Astrocyte (in vitro differentiated cells and primary cell): ENCODE measurements around the gene KIAA0232. TPM values are rescaled to one million over a fixed set of nuclear protein-coding genes. Genes with fewer than 3 reads are reported as not detected.

Experiments used
- DNase-seq: peaks from one replicate; pipeline ENCODE4 v3.0.0-alpha.2; 2010; ENCODE audit warnings: low read depth
- FAIRE-seq: peaks from 2 replicates; lab custom pipeline; 2011; peaks lifted over from hg19 to GRCh38; lab: Jason Lieb, UNC
- H2AFZ ChIP-seq: 2 replicates; pipeline ENCODE4 v1.6.0; 2012; ENCODE audit warnings: low read depth, low read length, inconsistent platforms
- H3K27ac ChIP-seq: 2 replicates; pipeline ENCODE4 v1.5.1; 2011; ENCODE audit warnings: low read depth, low read length, inconsistent platforms
- H3K27me3 ChIP-seq: 2 replicates; pipeline ENCODE4 v1.6.0; 2011; ENCODE audit warnings: low read length, inconsistent platforms; ENCODE audit not compliant: insufficient read depth
- H3K36me3 ChIP-seq: 2 replicates; pipeline ENCODE4 v1.5.1; 2011; ENCODE audit warnings: low read length, inconsistent platforms; ENCODE audit not compliant: insufficient read depth
- H3K4me1 ChIP-seq: 2 replicates; pipeline ENCODE4 v1.5.1; 2011; ENCODE audit warnings: low read length, inconsistent platforms; ENCODE audit not compliant: insufficient read depth
- H3K4me2 ChIP-seq: 2 replicates; pipeline ENCODE4 v1.6.0; 2012; ENCODE audit warnings: low read length, inconsistent platforms
- H3K4me3 ChIP-seq: 2 replicates; pipeline ENCODE4 v1.5.1; 2011; ENCODE audit warnings: low read depth, mild to moderate bottlenecking, low read length, inconsistent platforms; ENCODE audit not compliant: insufficient read depth
- H3K79me2 ChIP-seq: 2 replicates; pipeline ENCODE4 v1.6.0; 2012; ENCODE audit warnings: mild to moderate bottlenecking, low read length, inconsistent platforms; ENCODE audit not compliant: insufficient read depth
- H3K9ac ChIP-seq: 2 replicates; pipeline ENCODE4 v1.6.0; 2012; ENCODE audit warnings: mild to moderate bottlenecking, low read length, inconsistent platforms
- H3K9me3 ChIP-seq: 2 replicates; pipeline ENCODE4 v1.5.1; 2012; ENCODE audit warnings: low read depth, mild to moderate bottlenecking, low read length, inconsistent platforms; ENCODE audit not compliant: insufficient read depth
- H4K20me1 ChIP-seq: 2 replicates; pipeline ENCODE4 v1.6.0; 2012; ENCODE audit warnings: low read length, inconsistent platforms; ENCODE audit not compliant: insufficient read depth
- H3K27ac Mint-ChIP-seq: one replicate; pipeline ENCODE4 v1.8.0; 2021; ENCODE audit warnings: mild to moderate bottlenecking, mixed read lengths; ENCODE audit not compliant: unreplicated experiment
- H3K27me3 Mint-ChIP-seq: one replicate; pipeline ENCODE4 v1.8.0; 2021; ENCODE audit warnings: low read depth, mixed read lengths; ENCODE audit not compliant: unreplicated experiment
- H3K36me3 Mint-ChIP-seq: one replicate; pipeline ENCODE4 v1.8.0; 2021; ENCODE audit warnings: low read depth, mixed read lengths; ENCODE audit not compliant: unreplicated experiment
- H3K4me1 Mint-ChIP-seq: one replicate; pipeline ENCODE4 v1.8.0; 2021; ENCODE audit warnings: low read depth, mixed read lengths; ENCODE audit not compliant: unreplicated experiment
- H3K4me3 Mint-ChIP-seq: one replicate; pipeline ENCODE4 v1.8.0; 2021; ENCODE audit warnings: mild to moderate bottlenecking, moderate library complexity, mixed read lengths; ENCODE audit not compliant: unreplicated experiment
- H3K9me3 Mint-ChIP-seq: one replicate; pipeline ENCODE4 v1.8.0; 2021; ENCODE audit warnings: mild to moderate bottlenecking, mixed read lengths; ENCODE audit not compliant: unreplicated experiment
- CTCF ChIP-seq: IDR thresholded peaks from 2 replicates; pipeline ENCODE4 v1.5.1; 2011; ENCODE audit warnings: low read depth, mild to moderate bottlenecking, inconsistent platforms, low read length, moderate library complexity; ENCODE audit not compliant: insufficient read depth
- EZH2 ChIP-seq: IDR thresholded peaks from 2 replicates; pipeline ENCODE4 v1.6.1; 2012; ENCODE audit warnings: mild to moderate bottlenecking, low read length, inconsistent platforms; ENCODE audit not compliant: insufficient read depth
- total RNA-seq: library from RNA; stranded (reverse); gene quantifications from 2 replicates; pipeline ENCODE4 v1.2.1, GENCODE V29; 2021

KIAA0232 gene
- total RNA-seq, 1 donor from 2014 or later = 27.6 TPM

- TF ChIP-seq CTCF = no peak
- TF ChIP-seq EZH2 = no peak
- Mint-ChIP-seq H3K27me3 (no peaks in the 10 kb centered on the region), H3K36me3 (peaks cover 2% of the 10 kb centered on the region), H3K4me1 (peaks cover 28% of the 10 kb centered on the region), H3K27ac (peak overlapping the region; percentile 62), H3K4me3 (no peak overlapping the region), H3K9me3 (no peaks in the 10 kb centered on the region)
- Histone ChIP-seq H3K4me3 (no peak overlapping the region), H3K9ac (no peak overlapping the region), H3K36me3 (no peaks in the 10 kb centered on the region), H3K79me2 (peaks cover 75% of the 10 kb centered on the region), H3K9me3 (no peaks in the 10 kb centered on the region), H3K4me1 (peaks cover 5% of the 10 kb centered on the region), H4K20me1 (peaks cover 55% of the 10 kb centered on the region), H3K27ac (no peak overlapping the region), H3K4me2 (no peak overlapping the region), H3K27me3 (no peaks in the 10 kb centered on the region), H2AFZ (no peak overlapping the region)
- FAIRE-seq (no peak), DNase-seq (no peak)
Observed at GRCh38 chr4:6808259-6808658, 25.7 kb downstream of the KIAA0232 start.

- no peak overlapping the region for H2AFZ ChIP-seq
- DNase-seq (no peak), FAIRE-seq (no peak)
- Mint-ChIP-seq H3K27me3 (no peaks in the 10 kb centered on the region), H3K36me3 (peaks cover 2% of the 10 kb centered on the region), H3K27ac (no peak overlapping the region), H3K4me1 (peaks cover 21% of the 10 kb centered on the region), H3K4me3 (no peak overlapping the region), H3K9me3 (no peaks in the 10 kb centered on the region)
- peaks cover 5% of the 10 kb centered on the region for H3K4me1 ChIP-seq
- no peaks in the 10 kb centered on the region for H3K36me3 ChIP-seq
- no peaks in the 10 kb centered on the region for H3K27me3 ChIP-seq
- no peak overlapping the region for H3K27ac ChIP-seq
- peaks cover 51% of the 10 kb centered on the region for H4K20me1 ChIP-seq
- H3K4me3 ChIP-seq = no peak overlapping the region
- no peak for TF ChIP-seq EZH2
- TF ChIP-seq CTCF = no peak
- H3K4me2 ChIP-seq = no peak overlapping the region
- H3K9ac ChIP-seq = no peak overlapping the region
- peaks cover 72% of the 10 kb centered on the region for H3K79me2 ChIP-seq
- H3K9me3 ChIP-seq = no peaks in the 10 kb centered on the region
Observed at GRCh38 chr4:6811165-6811564, 28.6 kb downstream of the KIAA0232 start.

DNA sequence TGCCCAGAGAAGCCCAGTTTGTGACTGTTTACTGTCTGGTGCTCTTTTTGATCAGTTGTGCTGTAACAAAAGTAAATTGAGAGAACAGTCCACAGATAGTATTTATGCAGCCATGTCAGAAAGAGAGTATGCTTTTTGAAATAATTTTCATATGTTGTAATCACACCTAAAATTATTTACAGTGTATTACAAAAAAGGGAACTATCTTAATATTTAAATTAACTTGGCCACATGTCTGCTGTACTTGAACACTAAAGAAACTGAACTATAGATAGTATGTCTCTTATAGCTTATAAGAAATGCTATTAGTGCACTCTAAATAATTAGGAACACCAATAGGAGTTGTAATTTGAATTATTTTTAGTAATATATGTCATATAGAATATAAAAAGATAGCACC is 30.2 kb downstream of the KIAA0232 start:
- FAIRE-seq (peak; percentile 5), DNase-seq (no peak)
- Histone ChIP-seq H3K4me3 (no peak overlapping the region), H3K79me2 (peaks cover 76% of the 10 kb centered on the region), H2AFZ (no peak overlapping the region), H3K9ac (no peak overlapping the region), H3K4me1 (no peaks in the 10 kb centered on the region), H3K27me3 (no peaks in the 10 kb centered on the region), H3K36me3 (no peaks in the 10 kb centered on the region), H3K27ac (no peak overlapping the region), H3K9me3 (no peaks in the 10 kb centered on the region), H3K4me2 (no peak overlapping the region), H4K20me1 (peaks cover 51% of the 10 kb centered on the region)
- no peak for TF ChIP-seq CTCF
- TF ChIP-seq EZH2 = no peak
- peaks cover 8% of the 10 kb centered on the region for H3K4me1 Mint-ChIP-seq
- no peaks in the 10 kb centered on the region for H3K9me3 Mint-ChIP-seq
- H3K27me3 Mint-ChIP-seq = no peaks in the 10 kb centered on the region
- H3K4me3 Mint-ChIP-seq = no peak overlapping the region
- H3K36me3 Mint-ChIP-seq = peaks cover 2% of the 10 kb centered on the region
- H3K27ac Mint-ChIP-seq = no peak overlapping the region
